GM12874 (cell line): ENCODE results near the gene ZC3H10.

ENCODE experiments used
- TF ChIP-seq, protein P1 (sequence below): IDR thresholded peaks from 2 replicates; pipeline ENCODE4 v1.5.1; 2011; ENCODE audit warnings: low read depth, mild to moderate bottlenecking, control low read depth, low read length, moderate library complexity; ENCODE audit not compliant: insufficient read depth

ZC3H10 gene

DNA sequence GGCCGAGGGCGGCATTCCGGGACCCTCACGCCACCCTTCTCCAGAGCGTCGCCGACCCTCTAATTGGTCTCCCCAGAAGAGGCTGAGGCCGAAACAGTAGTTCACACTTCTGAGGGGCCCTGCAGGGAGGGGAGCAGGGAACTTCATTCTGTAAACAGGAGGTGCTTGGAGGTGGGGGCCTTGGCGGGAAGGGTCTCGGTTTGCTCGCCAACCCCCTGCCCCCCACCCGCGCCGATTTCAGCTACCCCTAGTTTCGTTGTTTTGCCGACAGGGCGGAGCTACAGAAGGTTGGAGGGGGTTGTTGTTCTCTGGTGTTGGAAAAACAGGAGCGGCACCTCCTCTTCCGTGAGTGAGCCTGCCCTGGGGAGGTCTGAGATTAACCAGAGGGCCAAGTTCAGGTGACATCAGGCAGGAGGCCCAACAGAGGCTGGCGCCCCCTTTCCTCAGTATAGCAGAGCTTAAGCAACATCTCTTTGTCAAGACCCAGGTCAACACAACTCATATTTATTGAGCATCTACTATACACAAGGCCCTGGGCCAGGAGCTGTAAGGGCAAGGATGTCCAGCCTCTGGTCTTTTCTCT, 37.4 kb upstream of the ZC3H10 start:
- TF ChIP-seq, protein P1, sequence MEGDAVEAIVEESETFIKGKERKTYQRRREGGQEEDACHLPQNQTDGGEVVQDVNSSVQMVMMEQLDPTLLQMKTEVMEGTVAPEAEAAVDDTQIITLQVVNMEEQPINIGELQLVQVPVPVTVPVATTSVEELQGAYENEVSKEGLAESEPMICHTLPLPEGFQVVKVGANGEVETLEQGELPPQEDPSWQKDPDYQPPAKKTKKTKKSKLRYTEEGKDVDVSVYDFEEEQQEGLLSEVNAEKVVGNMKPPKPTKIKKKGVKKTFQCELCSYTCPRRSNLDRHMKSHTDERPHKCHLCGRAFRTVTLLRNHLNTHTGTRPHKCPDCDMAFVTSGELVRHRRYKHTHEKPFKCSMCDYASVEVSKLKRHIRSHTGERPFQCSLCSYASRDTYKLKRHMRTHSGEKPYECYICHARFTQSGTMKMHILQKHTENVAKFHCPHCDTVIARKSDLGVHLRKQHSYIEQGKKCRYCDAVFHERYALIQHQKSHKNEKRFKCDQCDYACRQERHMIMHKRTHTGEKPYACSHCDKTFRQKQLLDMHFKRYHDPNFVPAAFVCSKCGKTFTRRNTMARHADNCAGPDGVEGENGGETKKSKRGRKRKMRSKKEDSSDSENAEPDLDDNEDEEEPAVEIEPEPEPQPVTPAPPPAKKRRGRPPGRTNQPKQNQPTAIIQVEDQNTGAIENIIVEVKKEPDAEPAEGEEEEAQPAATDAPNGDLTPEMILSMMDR: no peak

DNA sequence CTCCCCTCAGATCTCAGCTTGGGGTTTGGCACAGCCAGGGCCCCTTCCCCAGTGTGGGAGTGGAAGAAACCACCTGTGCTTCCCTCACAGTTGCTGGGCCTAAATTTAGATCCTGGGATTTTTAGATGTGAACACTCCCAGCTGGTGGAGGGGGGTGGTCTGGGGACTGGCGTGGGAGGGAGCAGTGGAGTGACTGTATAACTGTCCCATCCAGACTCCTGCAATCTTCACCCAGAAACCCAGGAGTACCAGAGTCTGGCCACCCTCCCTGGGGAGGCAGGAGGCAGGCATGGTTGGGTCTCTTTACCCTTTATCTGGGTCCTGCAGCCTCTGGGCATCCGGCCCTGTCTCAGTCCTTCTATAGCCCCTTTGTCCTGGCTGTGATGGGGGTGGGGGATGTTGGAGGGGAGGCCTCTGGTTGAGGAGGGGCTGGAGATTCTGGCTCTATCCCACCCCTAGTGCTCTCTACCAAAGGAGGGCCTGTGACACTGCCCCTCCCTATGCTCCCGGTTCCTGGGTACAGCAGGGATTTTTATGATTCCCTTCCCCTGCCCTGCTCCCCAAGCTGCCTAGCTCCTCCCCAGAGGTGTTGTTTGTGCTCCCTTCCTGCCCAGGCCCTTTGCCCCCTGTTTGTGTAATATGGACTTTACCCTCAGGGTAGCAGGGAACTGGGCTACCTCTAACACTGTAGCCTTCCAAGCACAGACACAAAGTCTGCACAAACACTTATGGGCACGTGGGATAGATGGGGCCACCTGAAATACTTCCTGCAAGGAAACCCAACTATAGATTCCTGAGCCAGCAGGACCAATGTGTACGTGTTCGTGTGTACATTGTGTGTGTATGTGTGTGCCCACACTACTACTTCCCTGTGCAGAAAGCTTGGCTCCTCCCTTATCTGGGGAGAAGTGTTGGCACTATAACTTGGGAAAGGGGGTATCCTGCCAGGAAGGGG, 36.4 kb upstream of the ZC3H10 start:
- TF ChIP-seq, protein P1: no peak

DNA sequence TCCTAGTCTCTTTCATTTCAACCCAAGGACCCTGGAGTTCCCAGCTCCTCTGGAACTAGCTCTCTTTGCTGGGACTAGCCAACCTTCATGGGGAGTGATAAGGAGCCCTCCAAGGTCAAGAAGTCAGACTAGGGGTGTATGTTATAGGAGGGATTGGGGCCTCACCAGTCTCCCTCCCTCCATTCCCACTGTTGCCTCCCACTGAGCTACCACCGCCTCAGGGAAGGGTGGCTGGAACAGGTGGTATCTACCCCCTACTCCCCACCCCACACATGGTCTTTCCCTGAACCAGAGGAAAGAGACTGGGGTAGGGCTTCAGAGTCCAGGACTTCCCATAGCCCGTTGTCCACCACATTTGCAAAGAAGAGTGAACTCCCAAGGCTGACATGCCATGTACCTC, 35.7 kb upstream of the ZC3H10 start:
- TF ChIP-seq, protein P1: no peak

DNA sequence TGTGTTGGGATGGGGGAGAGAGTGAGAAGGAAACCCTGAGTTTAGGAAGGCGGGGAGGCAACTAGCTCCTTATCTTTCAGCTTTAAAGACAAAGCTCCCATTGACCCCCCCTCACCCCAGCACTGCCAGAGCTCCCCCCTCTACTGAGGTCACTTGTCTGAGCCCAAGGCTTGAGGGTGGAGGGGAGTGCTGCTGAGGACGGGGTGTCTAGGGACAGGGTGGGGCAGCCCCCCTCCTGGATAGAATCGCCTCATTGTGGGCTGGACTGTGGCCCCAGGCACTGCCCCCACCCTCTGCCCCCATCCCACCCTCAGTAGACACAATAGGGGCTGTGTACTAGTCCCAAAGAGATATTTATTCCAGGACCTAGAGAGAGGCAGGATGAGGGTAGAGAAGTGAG, 35.1 kb upstream of the ZC3H10 start:
- TF ChIP-seq, protein P1: no peak

DNA sequence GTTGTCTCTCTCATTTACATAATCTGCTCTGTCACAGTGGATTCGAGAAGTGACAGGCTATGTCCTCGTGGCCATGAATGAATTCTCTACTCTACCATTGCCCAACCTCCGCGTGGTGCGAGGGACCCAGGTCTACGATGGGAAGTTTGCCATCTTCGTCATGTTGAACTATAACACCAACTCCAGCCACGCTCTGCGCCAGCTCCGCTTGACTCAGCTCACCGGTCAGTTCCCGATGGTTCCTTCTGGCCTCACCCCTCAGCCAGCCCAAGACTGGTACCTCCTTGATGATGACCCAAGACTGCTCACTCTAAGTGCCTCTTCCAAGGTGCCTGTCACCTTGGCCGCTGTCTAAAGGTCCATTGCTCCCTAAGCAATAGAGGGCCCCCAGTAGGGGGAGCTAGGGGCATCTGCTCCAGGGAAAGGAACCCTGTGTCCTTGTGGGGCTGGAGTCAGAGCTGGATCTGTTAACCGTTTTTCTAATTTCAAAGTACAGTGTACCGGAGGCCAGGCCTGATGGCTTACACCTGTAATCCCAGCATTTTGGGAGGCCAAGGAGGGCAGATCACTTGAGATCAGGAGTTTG, 33.0 kb upstream of the ZC3H10 start:
- TF ChIP-seq, protein P1: peak; percentile 56

DNA sequence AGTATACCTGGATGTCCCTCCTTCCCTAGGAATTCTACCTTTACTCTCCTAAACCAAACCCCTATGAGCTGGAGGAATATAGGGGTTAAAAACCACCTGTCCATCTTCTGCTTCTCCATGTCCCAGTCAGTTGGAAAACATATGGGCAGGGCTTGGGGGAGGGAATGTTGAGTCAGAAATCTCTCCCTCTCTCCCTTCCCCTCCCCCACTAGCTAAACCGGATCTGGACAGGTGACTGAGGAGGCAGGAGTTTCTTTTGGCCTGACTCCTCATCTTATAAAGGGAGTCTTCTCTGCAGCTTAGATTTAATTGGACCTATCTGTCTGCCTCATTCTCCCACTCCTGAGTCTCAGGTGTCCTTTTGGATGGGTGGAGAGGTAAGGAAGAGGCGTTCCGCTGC, 32.0 kb upstream of the ZC3H10 start:
- TF ChIP-seq, protein P1: no peak

DNA sequence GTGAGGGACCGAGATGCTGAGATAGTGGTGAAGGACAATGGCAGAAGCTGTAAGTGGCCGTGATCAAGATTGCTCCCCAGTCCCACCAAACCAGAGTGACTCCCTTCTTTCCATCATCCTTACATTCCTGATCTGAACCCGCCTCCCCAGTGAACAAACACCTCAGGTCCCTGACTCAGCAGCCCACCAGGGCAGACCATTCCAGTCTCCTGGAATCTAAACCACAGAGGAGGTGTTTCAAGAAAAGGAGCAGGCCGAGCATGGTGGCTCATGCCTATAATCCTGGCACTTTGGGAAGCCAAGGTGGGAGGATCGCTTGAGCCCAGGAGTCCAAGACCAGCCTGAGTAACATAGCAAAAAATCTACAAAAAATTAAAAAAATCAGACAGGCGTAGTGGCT, 31.5 kb upstream of the ZC3H10 start:
- TF ChIP-seq, protein P1: no peak
